HG02571 (cell line): ENCODE data around the gene MBOAT1.

Experiments
- ATAC-seq: cut with Tn5 transposase; IDR thresholded peaks from one replicate; pipeline ENCODE4 v1.9.1; 2021; ENCODE audit warnings: mild to moderate bottlenecking, moderate library complexity; ENCODE audit not compliant: unreplicated experiment

MBOAT1 gene

DNA sequence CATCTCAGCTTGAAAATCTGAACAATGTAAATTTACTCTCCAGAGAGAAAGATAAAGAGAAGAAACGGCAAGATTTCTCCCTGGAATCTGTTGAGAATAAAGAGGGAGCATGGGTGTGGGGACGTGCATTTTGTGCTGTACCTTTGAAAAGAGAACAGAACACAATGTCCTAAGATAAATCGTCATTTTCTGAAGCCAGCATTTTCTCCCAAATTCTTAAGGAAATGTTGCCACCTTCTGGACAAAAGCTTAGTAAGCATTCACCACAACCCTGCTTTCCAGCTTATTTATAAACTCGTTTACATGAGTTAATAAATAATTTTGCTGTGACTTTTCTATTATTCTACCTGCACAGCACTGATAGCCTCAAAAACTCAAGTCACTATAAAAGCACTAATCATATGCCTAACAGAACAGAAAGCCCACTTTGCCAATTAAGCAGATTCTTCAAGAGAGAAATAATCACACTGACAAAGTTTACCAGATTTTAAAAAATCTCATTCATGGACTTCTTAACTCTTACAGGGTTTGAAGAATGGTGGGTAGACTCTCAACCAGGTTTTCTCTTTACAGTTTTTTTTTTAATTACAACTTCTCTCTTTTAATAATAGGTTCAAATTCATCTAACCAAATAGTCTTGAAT, 155.8 kb downstream of the MBOAT1 start:
- no peak for ATAC-seq

DNA sequence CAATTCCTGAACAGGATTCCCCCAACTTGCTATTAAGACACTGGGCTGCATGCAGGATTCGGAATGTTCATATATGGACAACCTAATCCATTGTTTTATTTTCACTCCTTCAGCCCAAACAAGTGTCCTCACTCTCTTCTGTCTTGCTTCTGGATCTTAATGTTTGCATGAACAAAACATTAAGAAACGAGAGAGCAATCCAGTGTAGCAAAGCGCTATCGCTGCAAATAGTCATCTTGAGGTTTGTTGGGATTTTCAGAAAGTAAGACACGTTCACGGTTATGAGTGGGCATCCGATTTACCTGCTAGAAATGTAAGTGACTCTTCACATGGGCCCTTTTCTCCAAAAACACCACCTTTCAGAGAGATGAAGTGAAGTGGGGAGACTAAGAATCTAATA, 156.4 kb downstream of the MBOAT1 start:
- ATAC-seq: no peak
